ENCODE results near the gene C19orf81. TPM values are rescaled to one million over a fixed set of nuclear protein-coding genes. Genes with fewer than 3 reads are reported as not detected.

Gene C19orf81
- total and polyA plus RNA-seq, 9 of the 15 experiments (the other 6 are each of a cell fraction or from before 2014, with no cell fraction given) = 2.5 to 42.9 (median 33.0) TPM; not detected in 4

DNA sequence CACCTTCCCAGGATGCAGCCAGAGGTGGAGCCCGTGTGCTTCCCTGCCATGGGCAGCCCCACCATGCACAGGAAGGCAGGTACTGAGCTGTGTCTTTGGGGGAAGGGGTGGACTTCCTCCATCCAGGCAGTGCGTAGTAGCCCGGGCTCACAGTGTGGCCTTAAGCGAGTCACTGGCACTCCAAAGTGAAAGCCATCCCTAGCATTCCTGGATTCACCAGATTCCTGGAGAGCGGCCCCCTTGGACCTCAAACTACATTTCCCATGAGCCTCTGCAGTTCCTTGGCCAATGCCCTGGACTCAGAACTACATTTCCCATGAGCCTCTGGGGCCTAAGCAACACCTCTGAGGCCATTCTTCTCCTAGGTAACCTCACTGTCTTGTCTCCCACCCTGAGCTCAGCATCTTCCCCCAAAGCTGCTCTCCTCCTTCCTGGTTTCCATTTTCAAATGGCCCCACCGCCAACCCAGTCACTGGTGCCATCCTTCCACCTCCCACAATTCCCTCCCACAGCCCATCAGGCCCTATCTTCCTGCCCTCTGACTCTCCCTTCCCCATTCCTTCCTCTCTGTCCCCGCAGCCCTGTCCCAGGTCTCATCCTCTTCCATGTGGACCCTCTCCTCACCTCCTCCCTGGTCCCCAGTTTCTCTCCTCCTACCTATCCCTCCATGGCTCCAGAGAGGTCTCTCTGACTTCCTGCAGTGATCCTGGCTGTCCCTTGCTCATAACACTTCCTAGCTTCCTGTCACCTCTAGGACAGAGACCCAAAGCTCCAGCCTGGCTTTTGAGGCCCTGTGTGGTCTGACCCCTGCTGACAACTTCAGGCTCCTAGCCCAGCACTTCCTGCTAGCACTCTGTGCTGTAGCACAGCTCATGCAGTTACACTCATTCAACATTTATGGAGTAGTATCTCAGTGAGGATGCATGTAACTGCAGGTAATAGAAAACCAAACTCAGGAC lies at the start of gene C19orf81 (continued):
- TF ChIP-seq, protein P1, sequence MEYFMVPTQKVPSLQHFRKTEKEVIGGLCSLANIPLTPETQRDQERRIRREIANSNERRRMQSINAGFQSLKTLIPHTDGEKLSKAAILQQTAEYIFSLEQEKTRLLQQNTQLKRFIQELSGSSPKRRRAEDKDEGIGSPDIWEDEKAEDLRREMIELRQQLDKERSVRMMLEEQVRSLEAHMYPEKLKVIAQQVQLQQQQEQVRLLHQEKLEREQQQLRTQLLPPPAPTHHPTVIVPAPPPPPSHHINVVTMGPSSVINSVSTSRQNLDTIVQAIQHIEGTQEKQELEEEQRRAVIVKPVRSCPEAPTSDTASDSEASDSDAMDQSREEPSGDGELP (CRISPR knock-in tag; IDR thresholded peaks at IDR 0.05; ENCODE audit: borderline replicate concordance) = peak; percentile 5; the same call in 1 of the 2 replicates
- TF ChIP-seq ZNF197 (CRISPR knock-in tag; IDR thresholded peaks at IDR 0.05; ENCODE audit: low read depth) = peak; percentile 78; the same call in 1 of the 2 replicates
- TF ChIP-seq ELF1 (tag; IDR thresholded peaks at IDR 0.05) = peak; percentile 48; the same call in 1 of the 2 replicates
- no peak for TF ChIP-seq CBFA2T2 (conservative IDR thresholded peaks at IDR 0.05)
- TF ChIP-seq, protein P2, sequence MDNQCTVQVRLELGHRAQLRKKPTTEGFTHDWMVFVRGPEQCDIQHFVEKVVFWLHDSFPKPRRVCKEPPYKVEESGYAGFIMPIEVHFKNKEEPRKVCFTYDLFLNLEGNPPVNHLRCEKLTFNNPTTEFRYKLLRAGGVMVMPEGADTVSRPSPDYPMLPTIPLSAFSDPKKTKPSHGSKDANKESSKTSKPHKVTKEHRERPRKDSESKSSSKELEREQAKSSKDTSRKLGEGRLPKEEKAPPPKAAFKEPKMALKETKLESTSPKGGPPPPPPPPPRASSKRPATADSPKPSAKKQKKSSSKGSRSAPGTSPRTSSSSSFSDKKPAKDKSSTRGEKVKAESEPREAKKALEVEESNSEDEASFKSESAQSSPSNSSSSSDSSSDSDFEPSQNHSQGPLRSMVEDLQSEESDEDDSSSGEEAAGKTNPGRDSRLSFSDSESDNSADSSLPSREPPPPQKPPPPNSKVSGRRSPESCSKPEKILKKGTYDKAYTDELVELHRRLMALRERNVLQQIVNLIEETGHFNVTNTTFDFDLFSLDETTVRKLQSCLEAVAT (IDR thresholded peaks at IDR 0.05) = peak; percentile 47 to 68; a peak in 1 of 4 replicates
- no peak for TF ChIP-seq RNF2 (IDR thresholded peaks at IDR 0.05)
- TF ChIP-seq NR2C2 (CRISPR knock-in tag; IDR thresholded peaks at IDR 0.05) = no peak
- peak; percentile 81 for TF ChIP-seq NR2C2 (tag; IDR thresholded peaks at IDR 0.05)
- TF ChIP-seq, protein P3, sequence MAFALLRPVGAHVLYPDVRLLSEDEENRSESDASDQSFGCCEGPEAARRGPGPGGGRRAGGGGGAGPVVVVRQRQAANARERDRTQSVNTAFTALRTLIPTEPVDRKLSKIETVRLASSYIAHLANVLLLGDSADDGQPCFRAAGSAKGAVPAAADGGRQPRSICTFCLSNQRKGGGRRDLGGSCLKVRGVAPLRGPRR (CRISPR knock-in tag; IDR thresholded peaks at IDR 0.05) = no peak
- peak; percentile 63 for TF ChIP-seq ARHGAP35 (IDR thresholded peaks at IDR 0.05; ENCODE audit: partially characterized antibody)
- no peak for TF ChIP-seq E2F3 (CRISPR knock-in tag; IDR thresholded peaks at IDR 0.05)
- TF ChIP-seq, protein P4, sequence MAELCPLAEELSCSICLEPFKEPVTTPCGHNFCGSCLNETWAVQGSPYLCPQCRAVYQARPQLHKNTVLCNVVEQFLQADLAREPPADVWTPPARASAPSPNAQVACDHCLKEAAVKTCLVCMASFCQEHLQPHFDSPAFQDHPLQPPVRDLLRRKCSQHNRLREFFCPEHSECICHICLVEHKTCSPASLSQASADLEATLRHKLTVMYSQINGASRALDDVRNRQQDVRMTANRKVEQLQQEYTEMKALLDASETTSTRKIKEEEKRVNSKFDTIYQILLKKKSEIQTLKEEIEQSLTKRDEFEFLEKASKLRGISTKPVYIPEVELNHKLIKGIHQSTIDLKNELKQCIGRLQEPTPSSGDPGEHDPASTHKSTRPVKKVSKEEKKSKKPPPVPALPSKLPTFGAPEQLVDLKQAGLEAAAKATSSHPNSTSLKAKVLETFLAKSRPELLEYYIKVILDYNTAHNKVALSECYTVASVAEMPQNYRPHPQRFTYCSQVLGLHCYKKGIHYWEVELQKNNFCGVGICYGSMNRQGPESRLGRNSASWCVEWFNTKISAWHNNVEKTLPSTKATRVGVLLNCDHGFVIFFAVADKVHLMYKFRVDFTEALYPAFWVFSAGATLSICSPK (IDR thresholded peaks at IDR 0.05; ENCODE audit: borderline replicate concordance) = 0 out of 2 replicates have a peak, but pooled peaks have one; percentile 72
- TF ChIP-seq, protein P5, sequence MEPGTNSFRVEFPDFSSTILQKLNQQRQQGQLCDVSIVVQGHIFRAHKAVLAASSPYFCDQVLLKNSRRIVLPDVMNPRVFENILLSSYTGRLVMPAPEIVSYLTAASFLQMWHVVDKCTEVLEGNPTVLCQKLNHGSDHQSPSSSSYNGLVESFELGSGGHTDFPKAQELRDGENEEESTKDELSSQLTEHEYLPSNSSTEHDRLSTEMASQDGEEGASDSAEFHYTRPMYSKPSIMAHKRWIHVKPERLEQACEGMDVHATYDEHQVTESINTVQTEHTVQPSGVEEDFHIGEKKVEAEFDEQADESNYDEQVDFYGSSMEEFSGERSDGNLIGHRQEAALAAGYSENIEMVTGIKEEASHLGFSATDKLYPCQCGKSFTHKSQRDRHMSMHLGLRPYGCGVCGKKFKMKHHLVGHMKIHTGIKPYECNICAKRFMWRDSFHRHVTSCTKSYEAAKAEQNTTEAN (CRISPR knock-in tag; IDR thresholded peaks at IDR 0.05) = no peak
- TF ChIP-seq, protein P6, sequence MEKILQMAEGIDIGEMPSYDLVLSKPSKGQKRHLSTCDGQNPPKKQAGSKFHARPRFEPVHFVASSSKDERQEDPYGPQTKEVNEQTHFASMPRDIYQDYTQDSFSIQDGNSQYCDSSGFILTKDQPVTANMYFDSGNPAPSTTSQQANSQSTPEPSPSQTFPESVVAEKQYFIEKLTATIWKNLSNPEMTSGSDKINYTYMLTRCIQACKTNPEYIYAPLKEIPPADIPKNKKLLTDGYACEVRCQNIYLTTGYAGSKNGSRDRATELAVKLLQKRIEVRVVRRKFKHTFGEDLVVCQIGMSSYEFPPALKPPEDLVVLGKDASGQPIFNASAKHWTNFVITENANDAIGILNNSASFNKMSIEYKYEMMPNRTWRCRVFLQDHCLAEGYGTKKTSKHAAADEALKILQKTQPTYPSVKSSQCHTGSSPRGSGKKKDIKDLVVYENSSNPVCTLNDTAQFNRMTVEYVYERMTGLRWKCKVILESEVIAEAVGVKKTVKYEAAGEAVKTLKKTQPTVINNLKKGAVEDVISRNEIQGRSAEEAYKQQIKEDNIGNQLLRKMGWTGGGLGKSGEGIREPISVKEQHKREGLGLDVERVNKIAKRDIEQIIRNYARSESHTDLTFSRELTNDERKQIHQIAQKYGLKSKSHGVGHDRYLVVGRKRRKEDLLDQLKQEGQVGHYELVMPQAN (IDR thresholded peaks at IDR 0.05; ENCODE audit: borderline replicate concordance) = 0 out of 2 replicates have a peak, but pooled peaks have one; percentile 57
- TF ChIP-seq TEAD1 (CRISPR knock-in tag; IDR thresholded peaks at IDR 0.05) = peak in 1 of 2 experiments; percentile 63; a peak in 1 of 4 replicates
- no peak for TF ChIP-seq ZNF384 (IDR thresholded peaks at IDR 0.05; ENCODE audit: low read depth, low read length)
- TF ChIP-seq DIDO1 (tag; IDR thresholded peaks at IDR 0.05; ENCODE audit: low read depth) = peak; percentile 70; the same call in 1 of the 2 replicates
- no peak for TF ChIP-seq KAT2B (IDR thresholded peaks at IDR 0.05; ENCODE audit: low read depth, low read length)
- no peak for TF ChIP-seq IFI16 (CRISPR knock-in tag; IDR thresholded peaks at IDR 0.05)

Measured in K562 (cell line).